Fibroblast of lung (primary cell): ENCODE measurements around the gene AP2B1.

ENCODE experiments used
- CTCF ChIP-seq, 2 donors: IDR thresholded peaks in 1 of 2; conservative IDR thresholded peaks in 1 of 2; 1 replicate in 1 of 2; 2 replicates in 1 of 2; pipeline ENCODE4 v1.5.1; 2011 to 2012; ENCODE audit warnings: low read length in 2 of 2, control low read depth in 1 of 2, inconsistent platforms in 1 of 2, low read depth in 1 of 2, mild to moderate bottlenecking in 1 of 2
- EZH2 ChIP-seq: IDR thresholded peaks from 2 replicates; pipeline ENCODE4 v1.5.1; 2012; ENCODE audit warnings: low read length, control low read depth, mild to moderate bottlenecking; ENCODE audit errors: missing control alignments

GRCh38 chr17:35725058-35725457 is 137.9 kb downstream of the AP2B1 start:
- no peak for TF ChIP-seq CTCF (conservative IDR thresholded peaks at IDR 0.05 in 1 of 2, IDR thresholded peaks at IDR 0.05 in 1 of 2; ENCODE audit: low read depth in 1 of 2, low read length in 2 of 2)
- TF ChIP-seq EZH2: no peak
